ENCODE data around the gene ACVR1B. TPM values are rescaled to one million over a fixed set of nuclear protein-coding genes. Genes with fewer than 3 reads are reported as not detected.

ACVR1B gene
- total RNA-seq, 1 experiment from 2014 or later, result 13.4 TPM

GRCh38 chr12:51986834-51987233 is 35.3 kb downstream of the ACVR1B start:
- Histone ChIP-seq H3K9me3 (ENCODE audit: insufficient read depth, low read depth) (no peaks in the 10 kb centered on the region), H3K79me2 (ENCODE audit: low read depth) (no peaks in the 10 kb centered on the region), H3K36me3 (ENCODE audit: low read depth) (peaks cover 4% of the 10 kb centered on the region; the same call in 1 of the 2 replicates), H4K20me1 (ENCODE audit: insufficient read depth) (no peaks in the 10 kb centered on the region), H3K4me1 (replicated peaks; ENCODE audit: insufficient read depth) (no peaks in the 10 kb centered on the region), H3K4me3 (no peak overlapping the region), H2AFZ (no peak overlapping the region), H3K9me2 (ENCODE audit: insufficient read depth) (no peaks in the 10 kb centered on the region), H3K4me2 (no peak overlapping the region), H3K27me3 (ENCODE audit: insufficient read depth, low read depth) (no peaks in the 10 kb centered on the region), H3K27ac (no peak overlapping the region), H3F3A (ENCODE audit: insufficient read depth, low read depth) (no peaks in the 10 kb centered on the region)
- POLR2A ChIA-PET (ENCODE audit: unreplicated experiment), result no interaction called here
- DNase-seq, result no peak
- intact Hi-C loops (cut with micrococcal nuclease; ENCODE audit: unreplicated experiment), result no loop called here
- TF ChIP-seq EZH2 (IDR thresholded peaks at IDR 0.05; ENCODE audit: low read depth), result no peak
- no peak for TF ChIP-seq CTCF (conservative IDR thresholded peaks at IDR 0.05)
- CTCF ChIA-PET, result no interaction called here
- BruUV-seq (replicated peaks), result no TSS peak

GRCh38 chr12:51992246-51992645 is 40.7 kb downstream of the ACVR1B start:
- H3K36me3 ChIP-seq (ENCODE audit: low read depth), result no peaks in the 10 kb centered on the region
- POLR2A ChIA-PET (ENCODE audit: unreplicated experiment), result interaction anchor here (0.6 kb wide), 1 partner anchor 76 kb away, joined by 3 read pairs; no protein-coding TSS in a partner anchor
- no peak overlapping the region for H3K4me3 ChIP-seq
- no peaks in the 10 kb centered on the region for H4K20me1 ChIP-seq (ENCODE audit: insufficient read depth)
- H3K9me2 ChIP-seq (ENCODE audit: insufficient read depth), result no peaks in the 10 kb centered on the region
- no peak overlapping the region for H2AFZ ChIP-seq
- intact Hi-C loops (cut with micrococcal nuclease; ENCODE audit: unreplicated experiment), result no loop called here
- DNase-seq, result no peak
- TF ChIP-seq EZH2 (IDR thresholded peaks at IDR 0.05; ENCODE audit: low read depth) (no peak), CTCF (conservative IDR thresholded peaks at IDR 0.05) (no peak)
- no peaks in the 10 kb centered on the region for H3F3A ChIP-seq (ENCODE audit: insufficient read depth, low read depth)
- CTCF ChIA-PET, result interaction anchor here (0.6 to 1.1 kb wide), 2 partner anchors 31 to 1707 kb away, joined by 4 to 6 read pairs; no protein-coding TSS in a partner anchor
- BruUV-seq (replicated peaks), result no TSS peak
- H3K79me2 ChIP-seq (ENCODE audit: low read depth), result no peaks in the 10 kb centered on the region
- no peak overlapping the region for H3K4me2 ChIP-seq
- no peak overlapping the region for H3K27ac ChIP-seq
- no peaks in the 10 kb centered on the region for H3K4me1 ChIP-seq (replicated peaks; ENCODE audit: insufficient read depth)
- H3K9me3 ChIP-seq (ENCODE audit: insufficient read depth, low read depth), result no peaks in the 10 kb centered on the region
- H3K27me3 ChIP-seq (ENCODE audit: insufficient read depth, low read depth), result no peaks in the 10 kb centered on the region

- H3K4me3 ChIP-seq, result no peak overlapping the region
- no peaks in the 10 kb centered on the region for H3K9me2 ChIP-seq (ENCODE audit: insufficient read depth)
- no peak overlapping the region for H2AFZ ChIP-seq
- DNase-seq, result no peak
- ChIA-PET POLR2A (ENCODE audit: unreplicated experiment) (no interaction called here), CTCF (interaction anchor here (0.6 to 0.7 kb wide), 2 partner anchors 26 to 173 kb away, joined by 4 to 28 read pairs; no protein-coding TSS in a partner anchor)
- no peaks in the 10 kb centered on the region for H3F3A ChIP-seq (ENCODE audit: insufficient read depth, low read depth)
- no TSS peak for BruUV-seq (replicated peaks)
- H4K20me1 ChIP-seq (ENCODE audit: insufficient read depth), result no peaks in the 10 kb centered on the region
- no peak overlapping the region for H3K4me2 ChIP-seq
- TF ChIP-seq CTCF (conservative IDR thresholded peaks at IDR 0.05) (no peak), EZH2 (IDR thresholded peaks at IDR 0.05; ENCODE audit: low read depth) (no peak)
- H3K79me2 ChIP-seq (ENCODE audit: low read depth), result no peaks in the 10 kb centered on the region
- no peaks in the 10 kb centered on the region for H3K9me3 ChIP-seq (ENCODE audit: insufficient read depth, low read depth)
- no peaks in the 10 kb centered on the region for H3K27me3 ChIP-seq (ENCODE audit: insufficient read depth, low read depth)
- no peaks in the 10 kb centered on the region for H3K36me3 ChIP-seq (ENCODE audit: low read depth)
- intact Hi-C loops (cut with micrococcal nuclease; ENCODE audit: unreplicated experiment), result no loop called here
- no peak overlapping the region for H3K27ac ChIP-seq
- H3K4me1 ChIP-seq (replicated peaks; ENCODE audit: insufficient read depth), result no peaks in the 10 kb centered on the region
Measured at GRCh38 chr12:51994539-51994820, 43.0 kb downstream of the ACVR1B start.

Measured in PC-9 (cell line).